Activated T-helper 2 cell treated with anti-CD3 and anti-CD28 coated beads, Interferon-gamma antibody, Interleukin-2, Interleukin-4, amounts not matched to agents 10 μg/mL and 5 μg/mL and 100 μg/mL, durations not matched to agents 14 hours and 24 hours and 36 hours (primary cell): ENCODE data around the gene TMSB4X. TPM values are rescaled to one million over a fixed set of nuclear protein-coding genes. Genes with fewer than 3 reads are reported as not detected.

Source experiments
- total RNA-seq: library from RNA; stranded (reverse); gene quantifications from 2 replicates; pipeline ENCODE4 v1.2.3, GENCODE V29; 2022

Gene TMSB4X
- total RNA-seq, 1 donor from 2014 or later = 7,759 TPM

Other genes with a start within 250 kb of the TMSB4X start
- 91.8 and 96.5 TPM in 2 replicates for gene PRPS2, start 183.7 kb upstream of the TMSB4X start, total RNA-seq
- 0.11 TPM in 1 of 2 replicates, not detected in the other for gene TLR7, start 108.0 kb upstream of the TMSB4X start, total RNA-seq
- gene TLR8, start 68.5 kb upstream of the TMSB4X start, total RNA-seq = not detected in 2 replicates
- gene FAM9C, start 69.5 kb downstream of the TMSB4X start, total RNA-seq = not detected in 2 replicates